ENCODE results near the gene ALG14.

Gene ALG14

GRCh38 chr1:94954263-94955220 is 118.2 kb downstream of the ALG14 start:
- TF ChIP-seq CTCF (IDR thresholded peaks at IDR 0.05; ENCODE audit: poor library complexity, severe bottlenecking) = no peak
- no peak for DNase-seq (ENCODE audit: low spot score)
- ATAC-seq (ENCODE audit: low read depth) = no peak
- no peak overlapping the region for H3K27ac ChIP-seq (ENCODE audit: poor library complexity, severe bottlenecking)
- peaks cover 13% of the 10 kb centered on the region for H3K4me1 ChIP-seq (ENCODE audit: insufficient read depth, poor library complexity, severe bottlenecking)
- H3K27me3 ChIP-seq (ENCODE audit: insufficient read depth, poor library complexity, severe bottlenecking) = no peaks in the 10 kb centered on the region
- H3K4me3 ChIP-seq (ENCODE audit: severe bottlenecking) = no peak overlapping the region
- no peaks in the 10 kb centered on the region for H3K9me3 ChIP-seq (ENCODE audit: severe bottlenecking)
- H3K36me3 ChIP-seq (ENCODE audit: low read depth) = no peaks in the 10 kb centered on the region

- DNase-seq (ENCODE audit: low spot score) = no peak
Measured at GRCh38 chr1:94953746-94954145, 119.0 kb downstream of the ALG14 start.

GRCh38 chr1:94953107-94953506 is 119.6 kb downstream of the ALG14 start:
- ATAC-seq (ENCODE audit: low read depth) (no peak), DNase-seq (ENCODE audit: low spot score) (no peak)
- H3K4me1 ChIP-seq (ENCODE audit: insufficient read depth, poor library complexity, severe bottlenecking) = peaks cover 13% of the 10 kb centered on the region
- no peak overlapping the region for H3K27ac ChIP-seq (ENCODE audit: poor library complexity, severe bottlenecking)
- H3K36me3 ChIP-seq (ENCODE audit: low read depth) = no peaks in the 10 kb centered on the region
- H3K4me3 ChIP-seq (ENCODE audit: severe bottlenecking) = no peak overlapping the region
- no peaks in the 10 kb centered on the region for H3K27me3 ChIP-seq (ENCODE audit: insufficient read depth, poor library complexity, severe bottlenecking)
- TF ChIP-seq CTCF (IDR thresholded peaks at IDR 0.05; ENCODE audit: poor library complexity, severe bottlenecking) = no peak
- H3K9me3 ChIP-seq (ENCODE audit: severe bottlenecking) = no peaks in the 10 kb centered on the region

More at GRCh38 chr1:94953746-94954145, 119.0 kb downstream of the ALG14 start:
- H3K27ac ChIP-seq (ENCODE audit: poor library complexity, severe bottlenecking) = no peak overlapping the region
- H3K4me1 ChIP-seq (ENCODE audit: insufficient read depth, poor library complexity, severe bottlenecking) = peaks cover 13% of the 10 kb centered on the region
- TF ChIP-seq CTCF (IDR thresholded peaks at IDR 0.05; ENCODE audit: poor library complexity, severe bottlenecking) = no peak
- no peak for ATAC-seq (ENCODE audit: low read depth)
- no peak overlapping the region for H3K4me3 ChIP-seq (ENCODE audit: severe bottlenecking)
- H3K9me3 ChIP-seq (ENCODE audit: severe bottlenecking) = no peaks in the 10 kb centered on the region
- H3K36me3 ChIP-seq (ENCODE audit: low read depth) = no peaks in the 10 kb centered on the region
- H3K27me3 ChIP-seq (ENCODE audit: insufficient read depth, poor library complexity, severe bottlenecking) = no peaks in the 10 kb centered on the region

- DNase-seq (ENCODE audit: low spot score) (no peak), ATAC-seq (ENCODE audit: low read depth) (no peak)
- no peaks in the 10 kb centered on the region for H3K27me3 ChIP-seq (ENCODE audit: insufficient read depth, poor library complexity, severe bottlenecking)
- no peaks in the 10 kb centered on the region for H3K9me3 ChIP-seq (ENCODE audit: severe bottlenecking)
- no peak overlapping the region for H3K4me3 ChIP-seq (ENCODE audit: severe bottlenecking)
- H3K4me1 ChIP-seq (ENCODE audit: insufficient read depth, poor library complexity, severe bottlenecking) = peaks cover 13% of the 10 kb centered on the region
- TF ChIP-seq CTCF (IDR thresholded peaks at IDR 0.05; ENCODE audit: poor library complexity, severe bottlenecking) = no peak
- H3K27ac ChIP-seq (ENCODE audit: poor library complexity, severe bottlenecking) = no peak overlapping the region
- no peaks in the 10 kb centered on the region for H3K36me3 ChIP-seq (ENCODE audit: low read depth)
Measured at GRCh38 chr1:94952539-94952938, 120.2 kb downstream of the ALG14 start.
